HL-60 (cell line): ENCODE measurements around the gene DDAH1.

Experiments
- CTCF ChIP-seq: IDR thresholded peaks from one replicate; pipeline ENCODE4 v1.5.1; 2011; ENCODE audit warnings: low read length, control low read depth, inconsistent platforms; ENCODE audit not compliant: insufficient read depth
- POLR2AphosphoS5 ChIP-seq: IDR thresholded peaks from 2 replicates; pipeline ENCODE4 v1.6.1; 2012; ENCODE audit warnings: low read depth

GRCh38 chr1:85467929-85468540 lies 3.1 kb upstream of the DDAH1 start:
- TF ChIP-seq CTCF (no peak), POLR2AphosphoS5 (no peak)
